GM21526 (cell line): ENCODE data around the gene CCDC152.
"Not testable (repeated sequence)": the region's sequence is repeated elsewhere in the genome, so short reads cannot be mapped to it uniquely, and the experiment has no call there.

Experiments
- ATAC-seq: cut with Tn5 transposase; IDR thresholded peaks from one replicate; pipeline ENCODE4 v1.9.1; 2021; ENCODE audit warnings: moderate library complexity; ENCODE audit not compliant: unreplicated experiment, low FRiP score

CCDC152 gene

GRCh38 chr5:42843675-42844292, 87.2 kb downstream of the CCDC152 start:
- no peak for ATAC-seq

DNA sequence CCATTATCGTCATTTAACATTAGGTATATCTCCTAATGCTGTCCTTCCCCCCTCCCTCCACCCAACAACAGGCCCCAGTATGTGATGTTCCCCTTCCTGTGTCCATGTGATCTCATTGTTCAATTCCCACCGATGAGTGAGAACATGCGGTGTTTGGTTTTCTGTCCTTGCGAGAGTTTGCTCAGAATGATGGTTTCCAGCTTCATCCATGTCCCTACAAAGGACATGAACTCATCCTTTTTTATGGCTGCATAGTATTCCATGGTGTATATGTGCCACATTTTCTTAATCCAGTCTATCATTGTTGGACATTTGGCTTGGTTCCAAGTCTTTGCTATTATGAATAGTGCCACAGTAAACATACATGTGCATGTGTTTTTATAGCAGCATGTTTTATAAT, 87.8 kb downstream of the CCDC152 start:
- not testable (repeated sequence) for ATAC-seq

GRCh38 chr5:42848545-42848944, 91.9 kb downstream of the CCDC152 start:
- ATAC-seq: no peak

DNA sequence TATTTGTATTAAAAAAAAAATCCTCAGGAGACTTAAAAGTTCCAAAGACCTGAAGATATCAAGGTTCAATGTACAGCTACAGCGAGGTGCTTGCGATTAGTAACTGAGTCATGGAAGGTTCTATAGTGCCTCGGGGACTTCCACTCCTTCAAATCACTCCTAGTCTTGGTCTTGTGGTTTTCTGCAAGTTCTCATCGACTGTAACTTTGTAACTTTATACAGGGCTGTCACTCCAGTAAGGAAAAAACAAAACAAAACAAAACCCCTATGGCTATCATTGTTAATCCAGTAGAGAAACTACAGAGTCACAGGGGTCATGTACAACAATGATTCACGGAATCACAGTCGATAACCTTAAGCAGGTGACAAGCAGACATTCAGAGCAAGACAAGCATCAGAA, 94.9 kb downstream of the CCDC152 start:
- no peak for ATAC-seq
